Measurements from ENCODE around the gene SERGEF.

SERGEF gene

GRCh38 chr11:17978553-17979287 lies 34.1 kb downstream of the SERGEF start:
- Histone ChIP-seq H3K79me2 (ENCODE audit: control insufficient read depth, low read length) (no peaks in the 10 kb centered on the region), H3K27me3 (ENCODE audit: control insufficient read depth, low read length) (no peaks in the 10 kb centered on the region), H3K4me1 (ENCODE audit: control insufficient read depth, low read length) (no peaks in the 10 kb centered on the region), H3K9me2 (replicated peaks; ENCODE audit: control insufficient read depth, low read length) (no peaks in the 10 kb centered on the region), H3F3A (ENCODE audit: control insufficient read depth, insufficient read depth) (peaks cover 6% of the 10 kb centered on the region), H3K4me2 (ENCODE audit: low read length) (no peak overlapping the region), H4K20me1 (ENCODE audit: control insufficient read depth, insufficient read depth, low read depth, low read length) (peaks cover 3% of the 10 kb centered on the region; the same call in 1 of the 2 replicates), H3K9me3 (ENCODE audit: control insufficient read depth, insufficient read depth, low read length) (no peaks in the 10 kb centered on the region), H3K36me3 (ENCODE audit: control insufficient read depth, low read length) (peaks cover 18% of the 10 kb centered on the region), H3K27ac (ENCODE audit: low read depth, low read length) (no peak overlapping the region), H3K4me3 (ENCODE audit: low read length) (no peak overlapping the region)
- TF ChIP-seq CTCF (IDR thresholded peaks at IDR 0.05; ENCODE audit: low read depth, low read length, poor library complexity, severe bottlenecking) = peak; percentile 71
- TF ChIP-seq EZH2phosphoT487 (IDR thresholded peaks at IDR 0.05; ENCODE audit: borderline replicate concordance, low read length) = no peak

GRCh38 chr11:17976651-17977050 lies 36.2 kb downstream of the SERGEF start:
- Histone ChIP-seq H3K9me3 (ENCODE audit: control insufficient read depth, insufficient read depth, low read length) (no peaks in the 10 kb centered on the region), H4K20me1 (ENCODE audit: control insufficient read depth, insufficient read depth, low read depth, low read length) (peaks cover 3% of the 10 kb centered on the region; the same call in 1 of the 2 replicates), H3K9me2 (replicated peaks; ENCODE audit: control insufficient read depth, low read length) (no peaks in the 10 kb centered on the region), H3F3A (ENCODE audit: control insufficient read depth, insufficient read depth) (peaks cover 6% of the 10 kb centered on the region), H3K4me3 (ENCODE audit: low read length) (no peak overlapping the region), H3K36me3 (ENCODE audit: control insufficient read depth, low read length) (peaks cover 13% of the 10 kb centered on the region), H3K4me1 (ENCODE audit: control insufficient read depth, low read length) (no peaks in the 10 kb centered on the region), H3K4me2 (ENCODE audit: low read length) (no peak overlapping the region), H3K27ac (ENCODE audit: low read depth, low read length) (no peak overlapping the region), H3K79me2 (ENCODE audit: control insufficient read depth, low read length) (no peaks in the 10 kb centered on the region), H3K27me3 (ENCODE audit: control insufficient read depth, low read length) (no peaks in the 10 kb centered on the region)
- TF ChIP-seq CTCF (IDR thresholded peaks at IDR 0.05; ENCODE audit: low read depth, low read length, poor library complexity, severe bottlenecking) = no peak
- TF ChIP-seq EZH2phosphoT487 (IDR thresholded peaks at IDR 0.05; ENCODE audit: borderline replicate concordance, low read length) = no peak

- Histone ChIP-seq H3K4me1 (ENCODE audit: control insufficient read depth, low read length) (no peaks in the 10 kb centered on the region), H3K27me3 (ENCODE audit: control insufficient read depth, low read length) (no peaks in the 10 kb centered on the region), H3K4me2 (ENCODE audit: low read length) (no peak overlapping the region), H3K4me3 (ENCODE audit: low read length) (no peak overlapping the region), H3K9me3 (ENCODE audit: control insufficient read depth, insufficient read depth, low read length) (no peaks in the 10 kb centered on the region), H3K79me2 (ENCODE audit: control insufficient read depth, low read length) (no peaks in the 10 kb centered on the region), H3K36me3 (ENCODE audit: control insufficient read depth, low read length) (peaks cover 13% of the 10 kb centered on the region), H3K9me2 (replicated peaks; ENCODE audit: control insufficient read depth, low read length) (no peaks in the 10 kb centered on the region), H3F3A (ENCODE audit: control insufficient read depth, insufficient read depth) (no peaks in the 10 kb centered on the region), H3K27ac (ENCODE audit: low read depth, low read length) (no peak overlapping the region), H4K20me1 (ENCODE audit: control insufficient read depth, insufficient read depth, low read depth, low read length) (no peaks in the 10 kb centered on the region)
- TF ChIP-seq CTCF (IDR thresholded peaks at IDR 0.05; ENCODE audit: low read depth, low read length, poor library complexity, severe bottlenecking) (no peak), EZH2phosphoT487 (IDR thresholded peaks at IDR 0.05; ENCODE audit: borderline replicate concordance, low read length) (no peak)
Observed at GRCh38 chr11:17974246-17974645, 38.6 kb downstream of the SERGEF start.
